SH-SY5Y (cell line): ENCODE measurements around the gene TMEM243.

ENCODE experiments used
- GATA2 ChIP-seq: IDR thresholded peaks from 2 replicates; pipeline ENCODE4 v1.6.1; 2011; ENCODE audit warnings: mild to moderate bottlenecking, low read depth, low read length
- GATA3 ChIP-seq: IDR thresholded peaks from 2 replicates; pipeline ENCODE4 v1.6.1; 2011; ENCODE audit warnings: low read depth, mild to moderate bottlenecking, low read length, moderate library complexity

TMEM243 gene

DNA sequence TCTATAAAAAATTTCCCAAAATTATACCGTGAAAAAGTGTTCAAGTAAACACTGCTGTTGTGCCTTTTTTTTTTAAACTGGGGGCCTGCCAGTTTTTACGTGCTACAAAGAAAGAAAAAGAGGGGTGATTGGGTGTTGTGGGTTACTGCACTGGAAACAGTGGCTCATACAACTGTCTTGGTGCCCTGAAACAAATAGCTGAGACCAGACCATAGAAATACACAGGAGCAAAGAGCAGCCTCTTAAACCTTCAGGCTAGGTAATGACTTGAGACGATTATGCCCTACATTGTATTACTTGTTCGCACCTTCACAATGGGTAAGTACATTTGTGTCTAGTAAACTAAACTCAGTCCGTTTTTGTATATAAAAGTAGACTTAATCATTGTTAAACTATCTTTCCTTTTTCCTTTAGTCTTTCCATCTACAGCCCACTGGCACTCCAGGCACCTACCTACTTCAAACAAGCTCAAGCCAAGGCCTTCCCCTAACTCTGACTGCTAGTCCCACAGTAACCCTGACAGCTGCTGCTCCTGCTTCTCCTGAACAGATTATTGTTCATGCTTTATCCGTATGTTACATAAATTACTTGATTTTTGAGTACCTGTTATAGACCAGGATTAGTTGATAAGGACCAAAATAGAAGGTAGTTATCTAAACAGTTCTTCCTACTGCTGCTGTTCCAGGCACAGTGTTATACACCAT, 26.6 kb downstream of the TMEM243 start:
- TF ChIP-seq GATA2 (no peak), GATA3 (no peak)

DNA sequence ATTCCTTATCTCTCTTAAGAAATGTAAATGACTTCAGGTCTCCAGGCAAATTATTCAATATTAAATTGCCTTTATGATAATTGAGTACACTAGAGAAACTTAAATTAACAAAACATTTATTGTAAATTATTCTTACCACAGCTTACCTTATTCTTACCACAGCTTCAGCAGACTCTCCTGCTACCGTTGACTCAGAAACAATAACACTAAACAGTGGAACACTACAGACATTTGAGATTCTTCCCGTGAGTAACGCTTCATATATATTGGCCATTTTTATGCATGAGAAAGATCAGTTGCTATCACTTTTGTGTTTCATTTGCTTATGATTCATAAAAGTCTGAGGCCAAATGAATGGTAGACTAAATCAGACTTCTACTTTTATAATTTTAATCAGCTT, 28.7 kb downstream of the TMEM243 start:
- TF ChIP-seq GATA3 (no peak), GATA2 (no peak)

GRCh38 chr7:87188930-87189329, 30.6 kb downstream of the TMEM243 start:
- TF ChIP-seq GATA3 (no peak), GATA2 (no peak)

- TF ChIP-seq GATA2 (no peak), GATA3 (no peak)
These were observed 32.4 kb downstream of the TMEM243 start for GRCh38 chr7:87187120-87187519.

DNA sequence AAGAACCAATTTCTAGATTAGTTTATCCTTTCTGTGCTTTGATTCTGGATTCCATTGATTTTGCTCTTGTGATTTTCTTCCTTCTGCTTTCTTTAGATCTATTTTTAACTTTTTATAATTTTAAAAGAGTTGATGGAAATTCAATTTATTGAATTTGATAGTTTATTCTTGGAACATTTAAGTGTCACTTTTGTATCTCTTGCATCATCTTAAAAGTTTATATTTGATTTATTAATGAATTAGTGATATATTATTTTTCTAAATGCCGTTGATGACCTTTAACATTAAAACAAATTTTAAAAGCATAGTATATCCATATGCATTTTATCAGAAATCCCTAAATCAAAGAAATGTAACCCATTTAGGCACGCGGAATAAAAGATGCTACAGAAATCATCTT, 40.4 kb downstream of the TMEM243 start:
- no peak for TF ChIP-seq GATA2
- no peak for TF ChIP-seq GATA3

DNA sequence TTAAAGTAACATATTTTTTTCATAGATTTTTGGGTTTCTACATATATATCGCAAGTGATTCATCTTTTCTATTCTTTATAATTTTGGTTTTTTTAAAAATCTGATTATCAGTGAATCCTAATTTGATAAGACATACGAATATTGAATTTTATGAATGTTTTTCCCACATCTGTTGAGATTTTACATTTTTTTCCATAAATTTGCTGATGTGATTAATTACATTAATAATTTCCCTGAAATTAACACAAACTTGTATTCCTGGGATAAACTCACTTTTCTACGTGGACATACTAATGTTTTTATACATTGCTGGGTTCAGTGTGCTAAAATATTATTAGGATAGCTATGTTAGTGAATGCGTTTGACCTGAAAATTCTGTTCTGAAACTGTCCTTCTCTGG, 41.2 kb downstream of the TMEM243 start:
- TF ChIP-seq GATA2: no peak
- no peak for TF ChIP-seq GATA3

- TF ChIP-seq GATA3 (no peak), GATA2 (no peak)
These were observed 46.1 kb downstream of the TMEM243 start for GRCh38 chr7:87173471-87173870.

DNA sequence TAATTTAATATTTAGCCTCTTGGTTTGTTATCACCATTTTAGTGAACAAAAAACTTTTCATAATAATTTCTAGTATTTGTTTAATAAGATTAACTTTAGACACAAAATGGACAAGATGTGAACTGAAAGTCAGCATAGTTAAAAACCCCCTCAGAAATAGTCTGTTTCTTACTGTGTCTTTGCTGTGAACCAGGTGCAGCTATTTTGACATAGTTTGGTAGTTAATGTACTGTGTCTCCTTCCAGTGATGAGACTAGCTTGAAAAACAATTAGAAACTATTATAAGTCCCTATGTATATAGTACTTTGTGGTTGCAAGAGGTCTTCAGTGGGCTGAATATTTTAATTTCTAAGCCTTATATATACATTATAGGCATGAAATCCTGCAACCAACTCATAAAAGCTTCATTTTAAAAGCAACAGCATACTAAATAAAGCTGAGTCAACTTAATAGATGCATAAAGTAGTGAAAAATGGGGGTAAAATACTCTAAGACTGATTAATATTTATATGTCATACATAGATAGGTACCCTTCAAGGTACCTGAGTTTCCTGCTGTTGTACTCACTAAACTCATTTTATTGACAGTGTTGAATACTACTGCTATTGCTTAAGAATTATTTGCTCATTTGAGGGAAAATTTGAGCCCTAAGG, 48.1 kb downstream of the TMEM243 start:
- TF ChIP-seq GATA2 (no peak), GATA3 (no peak)

GRCh38 chr7:87170828-87171227, 48.7 kb downstream of the TMEM243 start:
- TF ChIP-seq GATA3: no peak

- TF ChIP-seq GATA3: no peak
- TF ChIP-seq GATA2: no peak
These were observed 55.1 kb downstream of the TMEM243 start for GRCh38 chr7:87164433-87164832.

DNA sequence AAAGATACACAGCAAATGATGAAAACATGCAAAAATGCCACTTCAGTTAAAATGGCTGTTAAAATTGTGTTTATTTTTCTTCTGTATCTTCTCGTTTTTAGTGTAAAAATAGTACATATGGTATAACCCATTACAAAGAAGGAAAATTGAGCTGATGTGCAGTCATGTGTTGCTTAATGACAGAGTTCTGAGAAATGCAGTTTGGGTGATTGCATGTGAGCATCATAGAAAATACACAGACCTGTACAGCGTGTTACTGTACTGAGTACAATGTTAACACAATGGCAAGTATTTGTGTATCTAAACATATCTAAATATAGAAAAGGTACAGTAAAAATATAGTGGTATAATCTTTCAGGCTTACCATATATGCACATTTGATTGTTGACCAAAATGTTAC, 60.0 kb downstream of the TMEM243 start:
- TF ChIP-seq GATA3 (no peak), GATA2 (no peak)

DNA sequence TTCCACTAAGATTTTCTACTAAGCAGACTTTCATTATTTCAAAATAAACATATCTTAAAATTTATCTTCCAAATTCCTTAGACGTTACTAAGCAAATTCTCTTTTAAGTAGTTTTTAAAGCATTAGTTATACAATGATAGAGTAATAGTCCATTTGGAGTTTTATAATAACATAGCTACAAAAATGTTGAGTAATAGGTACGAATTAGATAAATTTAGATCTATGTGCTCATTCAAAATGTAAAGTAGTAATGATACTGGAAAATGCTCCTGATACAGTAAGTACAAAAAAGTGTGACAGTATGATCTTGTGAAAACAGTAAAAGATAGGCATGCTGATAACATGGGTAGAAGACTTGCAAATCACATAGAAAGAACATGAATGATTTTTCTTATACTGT, 62.8 kb downstream of the TMEM243 start:
- TF ChIP-seq GATA2 (no peak), GATA3 (no peak)

- TF ChIP-seq GATA2 (no peak), GATA3 (no peak)
These were observed 63.7 kb downstream of the TMEM243 start for GRCh38 chr7:87155788-87156187.

- TF ChIP-seq GATA2 (no peak), GATA3 (no peak)
These were observed 65.0 kb downstream of the TMEM243 start for GRCh38 chr7:87154569-87154968.

GRCh38 chr7:87154166-87154565, 65.4 kb downstream of the TMEM243 start:
- TF ChIP-seq GATA3 (no peak), GATA2 (no peak)

DNA sequence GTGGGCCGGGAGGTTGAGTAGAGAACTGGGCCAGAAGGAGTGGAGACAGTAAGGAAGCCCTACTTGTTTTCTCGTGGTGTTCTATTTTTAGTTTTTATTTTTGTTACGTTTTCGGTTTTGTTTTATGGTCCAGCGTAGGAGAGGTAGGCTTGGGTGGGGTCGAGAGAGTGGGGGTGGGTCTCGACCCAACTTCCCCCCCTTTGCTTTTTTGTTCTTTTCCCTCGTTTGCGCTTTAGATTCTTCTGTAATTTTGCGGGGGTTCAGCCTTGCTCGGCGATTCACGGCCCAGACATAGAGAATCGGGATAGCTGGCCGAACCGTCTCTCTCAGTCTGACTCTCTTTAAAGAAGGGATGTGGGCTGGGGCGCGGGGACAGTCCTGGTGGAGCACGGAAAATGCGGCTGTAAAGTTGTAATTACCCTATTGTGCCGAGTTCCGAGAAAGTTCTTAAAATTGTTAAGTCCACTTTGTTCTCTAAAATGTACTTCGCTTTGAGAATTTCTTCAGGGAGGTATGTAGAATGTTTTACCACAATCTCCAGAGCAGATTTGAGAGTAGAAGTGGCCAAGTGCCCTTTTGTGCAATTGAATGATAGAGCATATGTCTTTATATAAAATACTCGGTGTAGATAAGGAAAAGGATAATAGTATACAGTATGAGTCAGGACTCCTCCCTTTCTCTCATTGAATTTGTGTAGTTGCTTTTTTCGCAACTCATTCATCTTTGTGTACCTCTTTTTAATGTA, 66.5 kb downstream of the TMEM243 start:
- TF ChIP-seq GATA3: no peak
- no peak for TF ChIP-seq GATA2
